Psoas muscle (tissue), 8 donors: ENCODE measurements around the gene CC2D2B. TPM values are rescaled to one million over a fixed set of nuclear protein-coding genes. Genes with fewer than 3 reads are reported as not detected.

Experiments used
- ATAC-seq, 4 donors: fragments of 200-7000 bp; cut with Tn5 transposase; one replicate each; pipeline ENCODE4 v1.9.1; 2020; ENCODE audit warnings: moderate library complexity in 3 of 4, mild to moderate bottlenecking in 2 of 4
- DNase-seq, 2 donors: peaks; one replicate each; pipeline ENCODE4 v3.0.0-alpha.2; 2020
- H3K27ac ChIP-seq: fragments of 200-600 bp; one replicate; pipeline ENCODE4 v1.8.0; 2022
- H3K27me3 ChIP-seq, 3 donors: fragments of 200-600 bp in 1 of 3; one replicate each; pipeline versions ENCODE4 v1.6.1 to v1.8.0; 2013 to 2022; ENCODE audit warnings: low read length in 2 of 3, mild to moderate bottlenecking in 2 of 3, moderate library complexity in 1 of 3; ENCODE audit not compliant: insufficient read depth in 3 of 3
- H3K36me3 ChIP-seq, 2 donors: fragments of 200-600 bp in 1 of 2; one replicate each; pipeline versions ENCODE4 v1.6.1 to v1.8.0; 2013 to 2022; ENCODE audit warnings: low read depth in 1 of 2, mild to moderate bottlenecking in 1 of 2, moderate library complexity in 1 of 2; ENCODE audit not compliant: insufficient read depth in 1 of 2
- H3K4me1 ChIP-seq: fragments of 200-600 bp; one replicate; pipeline ENCODE4 v1.8.0; 2022
- H3K4me3 ChIP-seq: fragments of 200-600 bp; one replicate; pipeline ENCODE4 v1.8.0; 2022; ENCODE audit warnings: mild to moderate bottlenecking
- H3K9me3 ChIP-seq: fragments of 200-600 bp; one replicate; pipeline ENCODE4 v1.8.0; 2022
- WGBS, 3 donors: extraction: QIAGEN DNeasy Blood & Tissue Kit; methylation state at CpG; one replicate each; pipeline versions ENCODE4 v1.1.6 to v1.1.7; 2013; 5-methylcytosine and 5-hydroxymethylcytosine counted together
- intact Hi-C, 2 donors: fragments of 100-400 bp; cut with DNase I; formaldehyde crosslinking; loops; one replicate each; pipeline versions ENCODE4 v1.11.0 to v1.14.2; 2022
- polyA plus RNA-seq, 3 donors: library from polyadenylated mRNA; stranded (reverse); fragments of 200-250 nt; gene quantifications; one replicate each; pipeline ENCODE4 v1.2.3, GENCODE V29; 2013
- total RNA-seq, 4 donors: library from RNA; stranded (reverse); fragmentation: NEBNext Ultra II Directional in 2 of 4; extraction: Animal tissue kit (Norgen Biotek cat#: 25700) in 2 of 4; gene quantifications; one replicate each; pipeline versions ENCODE4 v1.2.1 to v1.2.4, GENCODE V29; 2021 to 2023
- TF ChIP-seq, protein P1 (sequence below): fragments of 200-600 bp; IDR thresholded peaks from one replicate; pipeline ENCODE4 v1.8.0; 2022; ENCODE audit warnings: antibody characterized with exemption
- donor health status: healthy with polysubstance abuse.
- donor health status: DM: no; HTN: no; CAD: no; lungs with moderate emphysema.
- donor health status: Bipolar disorder and iron deficiency.
- donor health status: healthy.
- donor health status: DM: yes; HTN: yes; CAD: no.
- donor health status: DM: no; HTN: no; CAD: no.
- donor health status: DM: no; HTN: no; CAD: no.
- donor health status: DM: yes; HTN: yes; CAD: no.

The CC2D2B gene
- total and polyA plus RNA-seq, 7 donors: 0.07 to 0.32 (median 0.18) TPM

GRCh38 chr10:96049340-96049739 lies 141.6 kb downstream of the CC2D2B start:
- ATAC-seq: no peak
- TF ChIP-seq, protein P1, sequence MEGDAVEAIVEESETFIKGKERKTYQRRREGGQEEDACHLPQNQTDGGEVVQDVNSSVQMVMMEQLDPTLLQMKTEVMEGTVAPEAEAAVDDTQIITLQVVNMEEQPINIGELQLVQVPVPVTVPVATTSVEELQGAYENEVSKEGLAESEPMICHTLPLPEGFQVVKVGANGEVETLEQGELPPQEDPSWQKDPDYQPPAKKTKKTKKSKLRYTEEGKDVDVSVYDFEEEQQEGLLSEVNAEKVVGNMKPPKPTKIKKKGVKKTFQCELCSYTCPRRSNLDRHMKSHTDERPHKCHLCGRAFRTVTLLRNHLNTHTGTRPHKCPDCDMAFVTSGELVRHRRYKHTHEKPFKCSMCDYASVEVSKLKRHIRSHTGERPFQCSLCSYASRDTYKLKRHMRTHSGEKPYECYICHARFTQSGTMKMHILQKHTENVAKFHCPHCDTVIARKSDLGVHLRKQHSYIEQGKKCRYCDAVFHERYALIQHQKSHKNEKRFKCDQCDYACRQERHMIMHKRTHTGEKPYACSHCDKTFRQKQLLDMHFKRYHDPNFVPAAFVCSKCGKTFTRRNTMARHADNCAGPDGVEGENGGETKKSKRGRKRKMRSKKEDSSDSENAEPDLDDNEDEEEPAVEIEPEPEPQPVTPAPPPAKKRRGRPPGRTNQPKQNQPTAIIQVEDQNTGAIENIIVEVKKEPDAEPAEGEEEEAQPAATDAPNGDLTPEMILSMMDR: no peak
- Histone ChIP-seq H3K36me3 (peaks cover 3 to 26% of the 10 kb centered on the region in 2 donors), H3K4me3 (no peak overlapping the region), H3K4me1 (peaks cover 22% of the 10 kb centered on the region), H3K27ac (no peak overlapping the region), H3K27me3 (no peaks in the 10 kb centered on the region), H3K9me3 (no peaks in the 10 kb centered on the region)
- DNase-seq: no peak
- WGBS, 3 donors: 90 to 97% (median 96%) methylated on average over 2 of the region's 2 CpGs
- intact Hi-C loops: loop anchor here in 1 of 2 donors (5.0 kb wide), 1 partner anchor 1762 kb away; no protein-coding TSS in a partner anchor

GRCh38 chr10:96053985-96054384 lies 146.2 kb downstream of the CC2D2B start:
- Histone ChIP-seq H3K36me3 (peaks cover 9 to 33% of the 10 kb centered on the region in 2 donors), H3K4me3 (no peak overlapping the region), H3K4me1 (peaks cover 22% of the 10 kb centered on the region), H3K9me3 (no peaks in the 10 kb centered on the region), H3K27me3 (no peaks in the 10 kb centered on the region), H3K27ac (no peak overlapping the region)
- intact Hi-C loops: no loop called here
- 32 to 50% (median 35%) methylated on average over 2 of the region's 2 CpGs for WGBS, 3 donors
- TF ChIP-seq, protein P1: no peak
- no peak for ATAC-seq
- no peak for DNase-seq

- ATAC-seq (no peak), DNase-seq (no peak)
- no peak overlapping the region for H3K4me3 ChIP-seq
- intact Hi-C loops: no loop called here
- H3K9me3 ChIP-seq: no peaks in the 10 kb centered on the region
- H3K27me3 ChIP-seq: no peaks in the 10 kb centered on the region
- no peak overlapping the region for H3K27ac ChIP-seq
- TF ChIP-seq, protein P1: no peak
- 92 to 95% (median 93%) methylated on average over 7 of the region's 7 CpGs for WGBS, 3 donors
- peaks cover 22% of the 10 kb centered on the region for H3K4me1 ChIP-seq
- peaks cover 9 to 49% of the 10 kb centered on the region in 2 donors for H3K36me3 ChIP-seq
These were observed 149.0 kb downstream of the CC2D2B start for GRCh38 chr10:96056787-96057186.

DNA sequence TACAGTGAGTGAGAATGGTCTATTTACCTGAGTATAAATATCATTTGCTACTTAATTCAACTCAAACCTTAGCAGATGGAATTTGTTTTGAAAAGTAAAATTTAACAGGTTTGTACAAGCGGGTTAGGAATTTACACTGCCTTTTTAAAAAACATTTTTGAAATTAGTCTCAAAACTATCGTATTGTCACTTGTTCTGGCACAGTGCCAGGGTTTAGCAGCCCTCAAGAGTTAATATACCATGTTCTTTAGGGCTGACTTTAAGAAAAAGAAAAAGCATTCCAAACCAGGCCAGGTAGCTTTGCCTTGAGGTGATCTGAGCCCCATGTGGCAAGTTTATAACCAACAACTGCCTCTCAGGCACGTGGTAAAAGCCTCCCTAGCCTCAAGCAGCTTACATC lies 153.5 kb downstream of the CC2D2B start:
- intact Hi-C loops: no loop called here
- Histone ChIP-seq H3K4me3 (no peak overlapping the region), H3K36me3 (peaks cover 9 to 56% of the 10 kb centered on the region in 2 donors), H3K4me1 (no peaks in the 10 kb centered on the region), H3K27me3 (no peaks in the 10 kb centered on the region), H3K9me3 (no peaks in the 10 kb centered on the region), H3K27ac (no peak overlapping the region)
- WGBS, 3 donors: 91 to 94% (median 91%) methylated on average over 3 of the region's 3 CpGs
- TF ChIP-seq, protein P1: no peak
- DNase-seq: no peak
- no peak for ATAC-seq

DNA sequence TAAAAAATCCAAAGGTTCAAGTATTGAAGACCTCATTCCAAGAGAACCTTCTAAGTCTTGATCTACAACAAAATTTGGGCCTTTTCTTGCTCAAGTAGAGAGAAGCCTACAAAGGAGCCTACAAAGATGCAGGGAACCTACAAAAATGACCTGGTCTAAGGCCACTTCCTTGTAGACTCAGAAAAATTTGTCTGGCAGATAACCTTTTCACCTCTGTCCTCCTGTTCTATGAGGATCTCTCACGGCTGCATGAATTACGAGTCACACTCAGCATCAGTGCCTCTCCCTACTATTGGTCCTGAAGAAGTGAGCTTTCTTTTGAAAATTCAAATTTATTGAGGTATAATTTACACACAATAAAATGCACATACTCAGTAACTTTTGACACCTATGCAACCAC lies 164.9 kb downstream of the CC2D2B start:
- Histone ChIP-seq H3K27ac (no peak overlapping the region), H3K27me3 (no peaks in the 10 kb centered on the region), H3K4me1 (no peaks in the 10 kb centered on the region), H3K9me3 (no peaks in the 10 kb centered on the region), H3K36me3 (no peaks in the 10 kb centered on the region), H3K4me3 (no peak overlapping the region)
- no peak for ATAC-seq
- TF ChIP-seq, protein P1: no peak
- DNase-seq: no peak
- intact Hi-C loops: no loop called here
- WGBS, 3 donors: 75 to 86% (median 84%) methylated on average over 2 of the region's 2 CpGs
